HG03139 (cell line): Measurements from ENCODE around the gene IDH2.
A peak's percentile ranks its signal among the peaks of the same experiment; 100 is the strongest.

Experiments used
- ATAC-seq: cut with Tn5 transposase; IDR thresholded peaks from one replicate; pipeline ENCODE4 v1.9.1; 2021; ENCODE audit not compliant: unreplicated experiment

Gene IDH2

DNA sequence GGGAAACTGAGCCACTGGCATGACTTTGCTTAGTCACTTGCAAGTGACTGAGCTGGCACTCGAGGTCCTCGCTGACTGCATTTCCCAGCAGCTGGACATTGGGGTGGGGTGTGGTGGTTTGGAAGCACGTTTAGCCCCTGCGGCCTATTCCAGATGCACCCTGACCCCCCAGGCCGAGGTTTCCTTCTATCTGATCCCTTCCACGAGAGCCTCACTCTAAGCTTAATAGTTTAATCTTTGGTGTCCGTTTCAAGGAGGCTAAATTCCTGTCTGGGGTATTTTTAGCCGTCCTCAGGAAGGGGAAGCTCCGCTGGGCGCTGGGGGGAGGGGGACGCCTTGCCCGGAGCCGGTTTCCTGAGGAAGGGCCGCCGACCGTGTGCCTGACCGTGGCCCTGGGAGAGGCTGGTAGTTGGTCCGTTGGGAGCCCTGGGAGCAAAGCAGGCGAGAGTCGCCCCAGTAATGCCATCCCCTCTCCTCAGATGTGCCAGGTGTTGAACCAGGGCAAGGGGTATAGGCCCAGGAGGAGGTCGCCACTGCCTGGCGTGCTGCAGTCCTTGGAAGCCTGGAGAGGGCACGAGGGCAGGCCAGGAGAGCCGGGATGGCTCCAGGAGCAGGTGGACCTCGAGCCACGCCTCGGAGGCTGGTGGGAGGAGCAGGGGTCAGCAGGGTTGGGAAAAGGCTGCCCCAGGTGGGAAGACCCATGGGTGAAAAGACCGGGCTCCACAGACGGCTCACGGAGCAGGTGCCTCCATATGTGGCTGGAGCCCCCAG, 37.2 kb downstream of the IDH2 start:
- ATAC-seq, result no peak

DNA sequence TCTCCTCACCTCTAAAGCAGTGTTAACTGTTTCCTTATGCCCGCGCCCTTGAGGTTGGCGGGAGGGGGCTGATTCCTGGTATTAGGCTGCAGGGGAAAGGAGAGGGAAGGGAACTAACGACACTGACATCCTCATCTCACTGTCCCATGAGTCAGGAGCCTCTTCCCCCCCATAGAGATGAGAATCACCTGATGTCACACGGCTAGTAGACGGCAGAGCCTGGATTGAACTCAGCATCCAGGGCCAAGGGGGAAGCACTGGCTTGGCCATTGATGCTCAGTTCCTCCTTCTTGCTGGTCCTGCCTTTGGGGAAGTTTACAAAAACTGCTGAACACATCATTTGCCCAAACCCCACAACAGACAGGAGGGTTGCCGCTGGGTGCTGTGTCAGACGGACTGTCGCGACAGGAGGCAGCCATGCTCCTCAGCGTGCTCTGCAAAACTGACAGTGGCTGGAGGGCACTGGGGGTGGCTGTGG, 38.5 kb downstream of the IDH2 start:
- ATAC-seq, result no peak

DNA sequence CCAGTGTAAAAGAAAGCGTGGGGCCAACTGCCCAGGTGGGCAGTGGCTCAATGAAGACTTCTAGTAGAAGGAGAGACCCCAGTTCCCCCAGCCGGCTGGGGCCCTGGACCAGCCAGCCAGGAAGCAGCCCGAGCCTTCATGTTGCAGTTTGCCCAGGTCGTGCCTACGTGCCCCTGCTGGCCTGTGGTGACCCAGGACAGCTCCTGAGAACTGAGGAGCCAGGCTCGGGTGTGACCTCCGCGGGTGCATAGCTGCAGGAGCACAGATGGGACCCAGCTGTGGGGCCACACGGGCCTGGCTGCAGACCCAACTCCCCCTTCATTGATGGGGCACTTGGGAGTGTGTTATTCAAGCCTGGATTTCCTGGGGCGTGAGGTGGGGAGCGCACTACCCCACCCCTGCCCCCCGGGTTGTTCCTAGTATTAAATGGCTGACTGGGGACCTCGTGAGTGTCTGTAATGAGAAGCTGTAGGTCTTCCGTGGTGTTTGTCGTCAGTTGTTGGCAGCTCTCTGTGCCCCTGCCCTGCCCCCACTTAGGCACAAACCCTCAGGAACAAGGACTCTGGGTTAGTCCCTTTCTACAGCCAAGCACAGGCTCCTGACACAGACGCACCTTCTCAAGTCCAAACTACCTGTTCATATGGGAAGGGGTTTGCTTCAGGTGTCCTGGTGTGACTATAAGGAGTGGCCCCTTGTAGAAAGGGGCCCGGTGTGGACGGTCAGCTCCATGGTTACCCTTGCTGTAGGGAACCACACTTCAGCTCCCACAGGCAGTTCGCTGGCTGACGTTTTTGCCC, 39.1 kb downstream of the IDH2 start:
- no peak for ATAC-seq

DNA sequence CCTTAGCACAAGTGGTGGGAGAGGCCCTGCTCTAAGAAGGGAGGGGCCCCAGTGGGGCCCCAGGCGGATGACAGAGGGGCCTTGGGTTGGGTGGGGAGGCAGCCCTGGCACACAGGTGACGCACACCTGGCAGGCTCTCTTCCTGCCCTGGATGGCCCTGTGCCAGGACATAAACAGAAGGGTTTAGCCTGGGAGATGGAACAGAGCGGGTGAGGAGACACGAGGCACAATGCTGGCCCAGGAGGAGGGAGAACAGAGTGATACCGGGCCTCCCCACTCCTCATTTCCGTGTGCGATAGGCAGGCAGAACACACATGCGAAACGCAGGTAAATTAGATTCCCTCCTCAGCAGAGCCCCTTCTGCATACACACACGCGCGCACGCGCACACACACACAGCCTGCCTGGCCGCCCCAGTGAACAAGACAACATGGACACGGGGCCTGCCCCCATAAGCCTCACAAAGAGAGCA, 39.8 kb downstream of the IDH2 start:
- ATAC-seq, result no peak

DNA sequence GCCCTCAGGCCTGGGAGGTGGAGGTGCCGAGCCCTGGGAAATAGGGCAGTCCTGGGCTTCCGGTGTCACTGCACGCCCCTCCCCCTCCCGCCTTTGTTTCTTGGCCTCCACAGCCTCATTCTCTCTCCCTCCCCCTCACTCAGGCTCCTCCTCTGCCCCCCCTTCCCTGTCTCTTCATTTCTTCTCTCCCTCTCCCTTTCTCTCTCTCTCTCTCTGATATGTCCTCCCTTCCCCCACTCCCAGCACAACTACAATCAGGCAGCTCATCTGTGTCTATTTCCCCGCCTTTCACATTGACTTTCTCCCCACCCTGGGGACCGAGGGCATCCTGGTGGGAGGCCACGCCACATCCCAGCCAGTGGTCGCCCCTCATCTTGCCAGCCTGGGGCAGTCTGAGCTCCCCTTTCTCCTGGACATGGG, 40.2 kb downstream of the IDH2 start:
- no peak for ATAC-seq

DNA sequence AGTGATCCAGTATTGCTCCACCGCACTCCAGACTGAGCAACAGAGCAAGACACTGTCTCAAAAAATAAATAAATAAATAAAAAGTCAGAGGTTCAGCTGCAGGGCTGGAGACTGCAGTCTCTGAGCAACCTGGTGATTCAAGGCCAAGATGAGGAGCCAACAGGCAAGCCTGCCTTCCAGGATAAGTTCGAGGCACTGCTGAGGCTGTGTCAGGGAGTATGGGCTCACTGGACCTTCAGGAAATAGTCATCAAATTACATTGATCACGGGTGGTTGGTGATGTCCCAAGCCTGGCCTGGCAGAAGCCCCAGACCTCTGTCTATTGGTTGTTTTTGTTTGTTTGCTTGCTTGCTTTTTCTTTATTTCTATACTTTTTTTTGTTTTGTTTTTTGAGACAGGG, 41.5 kb downstream of the IDH2 start:
- ATAC-seq, result no peak

DNA sequence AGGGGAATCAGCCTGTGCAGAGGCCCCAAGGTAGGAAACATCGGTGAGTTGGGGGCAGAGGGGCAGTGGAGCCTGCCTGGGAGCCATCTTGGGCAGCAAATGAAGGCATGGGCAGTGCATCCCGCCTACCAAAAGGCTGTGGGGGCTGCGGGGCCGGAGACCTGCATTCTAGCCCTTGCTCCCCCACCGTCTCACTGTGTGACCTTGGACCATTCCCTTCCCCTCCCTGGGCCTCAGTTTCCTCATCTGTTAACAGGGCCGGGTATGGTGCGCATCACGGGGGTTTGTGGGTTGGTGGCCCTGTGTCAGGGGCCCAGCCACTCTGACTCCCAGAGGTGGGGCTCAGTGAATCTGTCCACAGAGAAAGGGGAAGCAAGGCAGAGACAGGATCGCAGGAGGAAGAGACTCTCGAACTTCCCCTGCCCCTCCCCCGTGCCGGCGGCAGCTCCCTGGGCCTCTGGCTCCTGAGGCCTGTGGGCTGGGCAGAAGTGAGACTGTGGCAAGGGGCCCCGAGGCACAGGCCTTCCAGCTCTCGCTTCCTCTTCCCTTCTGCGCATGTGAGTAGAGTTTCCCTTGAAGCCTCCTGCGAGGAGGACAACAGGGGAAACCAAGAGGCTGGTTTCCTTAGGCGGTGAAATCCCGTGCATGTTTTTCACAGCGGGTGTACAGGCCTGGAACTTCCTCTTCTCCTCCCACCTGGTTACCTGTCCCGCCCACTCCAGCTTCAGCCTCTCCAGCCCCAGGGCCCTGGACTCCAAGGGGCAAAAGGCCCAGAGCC, 42.9 kb downstream of the IDH2 start:
- peak; percentile 85 for ATAC-seq

DNA sequence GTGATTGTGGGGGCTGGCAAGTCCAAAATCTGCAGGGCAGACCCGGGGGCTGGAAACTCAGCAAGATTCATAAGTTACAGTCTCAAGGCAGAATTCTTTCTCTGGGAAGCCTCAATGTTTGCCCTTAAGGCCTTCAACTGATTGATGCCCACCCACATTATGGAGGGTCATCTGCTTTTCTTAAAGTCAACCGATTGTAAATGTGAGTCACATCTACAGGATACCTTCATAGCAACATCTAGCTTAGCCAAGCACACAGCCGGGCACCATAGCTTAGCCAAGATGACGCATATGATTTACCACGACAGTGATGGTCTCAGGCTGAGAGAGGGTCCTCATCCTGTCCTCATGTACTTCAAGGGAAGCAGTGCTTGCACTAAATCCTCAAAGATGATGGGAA, 43.5 kb downstream of the IDH2 start:
- no peak for ATAC-seq

DNA sequence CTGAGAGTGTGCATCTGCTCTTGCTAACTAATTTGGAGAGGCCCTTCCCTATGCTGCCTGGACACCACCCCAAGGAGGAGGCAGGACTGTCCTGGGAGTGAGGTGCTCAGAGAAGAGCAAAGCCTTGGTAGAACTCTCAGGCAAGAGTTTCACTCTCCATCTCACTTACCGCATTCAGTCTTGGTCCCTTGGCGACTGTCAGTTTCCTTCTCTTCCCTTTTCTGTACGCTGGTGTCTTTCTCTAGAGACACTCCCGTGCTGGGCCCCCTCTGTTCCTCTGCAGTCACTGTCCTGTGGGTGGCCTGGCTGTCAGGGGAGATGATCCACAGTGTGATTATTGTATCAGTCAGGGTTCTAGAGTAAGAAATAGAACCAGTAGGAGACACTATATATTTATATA, 44.0 kb downstream of the IDH2 start:
- ATAC-seq, result no peak

DNA sequence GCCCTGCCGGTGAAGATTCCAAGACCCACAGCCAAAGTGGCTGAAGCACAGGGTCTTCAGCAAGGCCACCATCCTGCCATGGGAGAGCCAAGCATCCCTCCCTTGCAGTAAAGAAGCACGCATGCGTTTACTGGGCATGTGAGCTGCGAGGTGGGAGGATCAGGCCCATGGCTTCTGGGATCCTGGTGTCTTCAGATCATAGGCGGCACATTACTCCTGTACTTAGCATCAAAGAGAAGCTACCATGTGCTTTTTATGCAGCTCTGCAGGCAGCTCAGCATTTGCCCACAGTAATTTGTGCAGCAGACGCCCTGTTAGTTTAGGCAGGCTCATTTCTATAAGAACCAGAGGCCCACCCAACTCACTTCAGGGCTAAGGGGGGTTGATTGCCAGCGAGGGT, 45.7 kb downstream of the IDH2 start:
- ATAC-seq, result no peak

DNA sequence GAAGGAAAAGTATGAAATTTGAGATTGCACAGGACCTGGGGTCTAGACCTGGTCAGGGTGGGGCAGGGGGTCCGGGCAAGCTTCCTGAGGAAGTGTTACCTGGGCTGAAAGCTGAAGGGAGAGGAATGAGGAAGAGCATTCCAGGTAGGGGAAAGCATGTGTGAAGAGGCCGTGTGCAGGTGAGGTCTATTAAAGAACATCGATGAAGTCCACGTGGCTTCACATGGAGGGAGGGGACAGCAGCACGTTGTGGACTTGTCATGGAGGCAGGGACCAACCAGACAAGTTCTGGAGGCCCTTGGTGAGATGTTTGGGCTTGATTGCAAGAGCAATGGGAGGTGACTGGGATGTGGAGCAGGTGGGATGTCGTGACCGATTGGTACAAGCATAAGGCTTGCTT, 47.1 kb downstream of the IDH2 start:
- ATAC-seq, result no peak

DNA sequence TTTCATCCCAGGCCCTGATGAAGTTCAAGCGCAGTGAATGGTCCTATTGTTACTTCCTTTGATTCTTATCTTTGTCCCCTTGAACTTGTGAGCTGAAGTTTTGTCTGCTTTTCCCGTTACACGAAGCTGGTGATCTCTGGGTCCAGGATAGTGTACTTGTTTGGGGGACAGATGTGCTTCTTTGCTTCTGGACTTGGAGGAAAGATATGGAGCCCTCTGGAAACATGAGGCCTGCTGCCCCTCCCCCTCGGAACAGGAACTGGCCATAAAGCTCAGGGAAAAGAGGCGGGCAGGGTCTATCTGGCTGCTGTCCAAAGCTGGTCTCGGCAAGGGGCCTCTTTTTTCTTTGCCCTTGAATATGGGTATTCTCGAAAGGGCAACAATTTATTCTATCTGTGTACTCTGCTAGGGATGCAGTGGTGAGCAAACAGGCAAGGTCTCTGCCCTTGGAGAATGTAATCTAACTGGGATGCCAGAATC, 47.6 kb downstream of the IDH2 start:
- no peak for ATAC-seq

DNA sequence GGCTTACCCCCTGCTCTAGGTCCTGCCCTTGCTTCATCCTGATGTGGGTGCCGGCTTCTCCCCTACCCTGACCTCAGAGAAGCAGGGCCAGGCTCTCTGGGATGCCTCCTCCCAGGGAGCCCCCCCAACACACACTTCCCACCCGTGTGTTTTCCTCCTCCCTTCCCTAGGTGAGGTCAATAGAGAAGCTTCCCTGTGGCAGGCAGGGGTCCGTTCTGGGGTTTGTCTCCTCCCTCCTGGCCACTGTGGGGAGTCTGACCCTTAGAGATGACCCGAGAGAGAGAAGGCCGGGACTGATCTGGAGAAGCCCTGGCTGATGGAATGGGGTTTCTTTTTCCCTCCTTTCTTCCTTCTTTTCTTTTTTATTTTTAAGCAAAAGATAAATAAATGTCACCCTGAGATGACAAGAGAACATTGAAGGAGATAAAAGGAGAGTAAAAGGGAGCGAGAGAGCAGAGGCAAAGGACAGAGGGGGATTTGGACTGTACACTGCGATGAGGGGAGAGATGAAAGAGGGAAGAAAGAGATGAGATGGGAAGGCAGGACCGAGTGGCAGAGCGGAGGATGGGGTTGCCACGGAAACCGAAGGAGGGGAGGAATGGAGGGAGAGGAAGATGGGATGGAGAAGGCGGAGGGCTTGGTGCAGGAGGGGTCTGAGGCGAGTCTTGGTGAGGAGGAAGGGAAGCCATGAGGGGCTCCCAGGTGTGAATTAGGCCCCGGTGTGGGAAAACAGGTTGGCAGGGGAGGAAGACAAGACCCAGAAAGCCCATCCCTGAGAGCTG, 48.4 kb downstream of the IDH2 start:
- no peak for ATAC-seq

DNA sequence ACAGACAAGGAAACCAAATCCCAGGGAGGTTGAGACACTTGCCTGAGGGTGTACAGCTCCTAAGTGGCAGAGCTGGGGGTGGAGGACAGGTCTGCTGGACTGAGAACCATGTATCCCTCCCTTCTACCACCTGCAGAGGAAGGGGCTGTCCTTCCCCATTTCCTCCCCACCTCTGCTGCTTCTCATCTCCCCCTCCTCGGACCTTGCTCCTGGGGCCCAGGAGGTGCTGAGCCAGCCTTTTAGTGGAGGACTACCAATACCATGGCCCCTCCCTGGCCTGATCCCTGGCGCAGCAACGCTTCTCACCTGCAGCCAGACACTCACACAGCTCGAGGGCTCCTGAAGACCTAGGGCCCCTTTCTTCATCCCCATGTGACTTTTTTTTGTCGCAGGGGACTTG, 50.4 kb downstream of the IDH2 start:
- ATAC-seq, result no peak

DNA sequence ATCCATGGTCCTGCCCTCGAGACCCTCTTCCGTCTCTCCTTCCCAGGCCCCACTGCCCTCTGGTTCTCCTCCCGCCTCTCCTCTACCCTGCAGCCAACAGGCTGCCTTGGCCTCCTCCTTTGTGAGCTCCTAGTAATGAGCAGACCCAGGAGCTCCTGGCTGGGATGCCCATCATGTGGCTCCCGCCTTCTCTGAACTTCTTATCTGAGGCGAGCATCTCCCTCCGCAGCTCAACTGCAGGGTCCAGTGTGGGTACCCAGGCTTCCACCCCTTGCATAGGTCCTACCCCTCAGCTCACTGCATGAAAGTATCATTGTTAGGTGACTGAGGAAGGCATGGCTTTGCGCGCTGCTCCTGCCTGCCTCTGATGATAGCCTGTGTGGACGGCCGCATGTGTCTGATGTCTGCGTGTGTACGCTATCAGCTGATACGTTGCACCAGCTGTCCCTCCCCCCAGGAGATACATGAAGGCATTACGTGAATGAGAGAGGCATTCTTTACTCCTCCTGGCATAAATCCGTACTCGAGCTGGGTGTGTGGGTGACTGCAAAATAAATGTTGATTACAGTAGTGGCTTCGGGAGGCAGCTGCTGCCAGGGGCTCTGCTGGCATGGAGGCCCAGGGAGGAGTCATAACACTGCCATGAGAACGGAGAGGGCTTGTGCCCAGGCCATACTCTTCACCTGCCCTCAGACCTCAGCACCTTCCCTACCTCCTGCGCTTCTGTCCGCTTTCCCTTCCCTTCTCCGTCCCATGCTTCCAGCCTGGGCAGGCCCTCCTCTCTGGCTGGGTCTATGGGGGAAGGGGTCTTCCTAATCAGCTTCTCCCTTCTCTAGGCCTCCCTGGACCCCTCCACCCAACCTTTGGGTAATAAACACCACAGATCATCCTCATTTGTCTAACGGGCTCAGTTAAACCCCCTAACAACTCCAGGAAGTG, 52.3 kb downstream of the IDH2 start:
- ATAC-seq, result no peak

DNA sequence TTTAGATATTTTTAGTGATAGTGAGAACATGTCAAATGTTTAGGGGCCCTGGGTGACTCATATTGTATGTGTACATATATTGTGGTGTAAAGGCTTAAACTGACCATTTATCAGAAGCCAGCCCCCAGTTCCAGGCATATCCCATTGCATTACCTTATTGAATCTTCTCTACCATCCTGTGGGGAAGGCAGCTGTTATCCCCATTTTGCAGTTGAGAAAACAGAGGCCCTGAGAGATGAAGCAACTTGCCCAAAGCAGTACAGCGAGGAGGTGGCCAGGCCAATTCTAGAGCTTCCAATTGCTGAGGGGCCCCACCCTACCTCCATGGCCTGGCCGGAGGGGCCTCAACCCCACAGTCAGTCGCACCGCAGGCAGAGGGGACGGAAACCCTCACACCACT, 53.2 kb downstream of the IDH2 start:
- no peak for ATAC-seq

DNA sequence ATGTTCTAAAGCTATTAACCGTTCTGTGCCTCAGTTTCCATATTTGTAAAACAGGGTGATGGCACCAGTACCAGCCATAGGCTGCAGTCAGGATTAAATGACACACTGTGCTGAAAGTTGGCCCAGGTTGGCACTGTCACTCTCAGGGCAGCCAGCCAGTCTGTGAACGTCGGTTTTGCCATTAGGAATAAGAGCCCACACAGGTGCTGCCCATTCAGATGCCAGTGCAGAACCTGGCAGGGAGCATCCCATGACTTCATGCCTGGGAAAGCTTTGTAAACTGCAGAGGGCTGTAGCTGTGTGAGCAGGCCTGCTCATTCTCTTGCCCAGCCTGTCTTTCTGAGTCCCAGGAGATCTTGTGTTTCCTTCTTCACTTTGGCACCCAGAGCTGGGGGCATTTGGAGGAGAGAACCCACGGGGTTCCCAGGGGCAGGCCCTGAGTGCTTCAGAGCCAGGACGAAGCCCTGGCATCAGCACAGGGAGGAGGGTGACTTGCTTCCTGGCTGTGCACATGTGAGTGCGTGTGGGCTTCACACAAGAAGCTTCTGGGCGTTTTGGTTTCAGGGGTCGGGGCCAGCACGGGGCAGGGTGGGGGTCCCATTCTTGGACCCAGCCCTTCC, 54.2 kb downstream of the IDH2 start:
- ATAC-seq, result no peak

DNA sequence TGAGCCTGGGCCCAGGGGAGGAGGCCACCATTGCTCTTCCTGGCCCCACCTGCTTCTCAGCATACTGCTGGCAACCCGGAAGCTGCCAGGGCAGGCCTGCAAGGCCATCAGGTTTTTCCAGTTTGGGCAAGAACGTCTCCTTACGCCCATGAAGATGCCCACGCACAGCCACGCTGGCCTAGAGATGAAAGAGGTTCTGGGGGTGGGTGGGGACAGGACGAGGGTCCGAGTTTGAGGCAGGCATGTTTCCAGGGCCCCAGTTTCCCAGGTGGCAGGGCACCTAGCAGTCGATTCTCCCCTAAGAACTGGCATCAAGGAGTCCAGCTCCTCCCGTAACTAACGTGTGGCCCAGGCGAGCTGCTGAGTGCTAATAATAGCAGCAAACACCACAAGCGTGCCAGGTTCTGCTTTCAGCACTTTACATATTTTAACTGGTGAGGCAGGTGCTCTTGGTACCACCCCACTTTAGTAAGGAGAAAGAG, 55.3 kb downstream of the IDH2 start:
- ATAC-seq, result no peak

DNA sequence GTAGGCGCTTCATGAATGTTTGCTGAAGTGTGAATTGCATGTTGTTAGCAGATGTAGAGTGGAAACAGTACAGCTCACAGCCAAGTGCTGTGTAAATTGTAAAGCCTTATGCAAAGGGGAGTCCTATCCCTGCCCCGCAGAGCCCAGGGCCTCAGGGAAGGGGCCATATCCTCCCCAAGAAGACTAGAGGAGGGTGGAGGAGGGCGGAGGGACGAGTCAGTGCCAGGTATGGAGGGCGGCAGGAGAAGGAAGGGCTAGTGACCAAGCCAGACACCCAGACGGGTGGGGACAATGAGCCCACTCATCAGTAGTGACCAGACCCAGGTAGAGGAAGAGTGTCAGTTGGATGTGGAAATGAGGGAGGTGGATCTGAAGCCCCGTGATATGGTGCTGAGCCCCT, 56.0 kb downstream of the IDH2 start:
- ATAC-seq, result no peak
